NCI-H446 (cell line): ENCODE data around the gene CCDC102A.
"Not testable (repeated sequence)": the region's sequence is repeated elsewhere in the genome, so short reads cannot be mapped to it uniquely, and the experiment has no call there.

Experiments
- DNase-seq, 2 experiments: peaks; one replicate each; lab custom pipeline; 2025; lab: John Stamatoyannopoulos, UW

The CCDC102A gene

GRCh38 chr16:57536306-57537193 is at the start of gene CCDC102A:
CCDC102A (minus strand) TSS chr16:57536571; CDS start chr16:57529177, 7,394 bp downstream.
- DNase-seq = peak in 1 of 2 experiments; percentile 2

- no peak for DNase-seq
Measured at GRCh38 chr16:57585051-57585687, 48.8 kb upstream of the CCDC102A start.

GRCh38 chr16:57579361-57579665 is 42.9 kb upstream of the CCDC102A start:
- no peak for DNase-seq

- no peak for DNase-seq
Measured at GRCh38 chr16:57578521-57579360, 42.4 kb upstream of the CCDC102A start.

GRCh38 chr16:57577691-57578224 is 41.4 kb upstream of the CCDC102A start:
- no peak for DNase-seq

- DNase-seq = no peak
Measured at GRCh38 chr16:57577214-57577613, 40.8 kb upstream of the CCDC102A start.

GRCh38 chr16:57576429-57576870 is 40.1 kb upstream of the CCDC102A start:
- DNase-seq = peak in 1 of 2 experiments; percentile 38

- DNase-seq = no peak
Measured at GRCh38 chr16:57575468-57576277, 39.3 kb upstream of the CCDC102A start.

- DNase-seq = no peak
Measured at GRCh38 chr16:57574646-57575467, 38.5 kb upstream of the CCDC102A start.

GRCh38 chr16:57574086-57574485 is 37.7 kb upstream of the CCDC102A start:
- no peak for DNase-seq

- no peak for DNase-seq
Measured at GRCh38 chr16:57572978-57573728, 36.8 kb upstream of the CCDC102A start.

GRCh38 chr16:57571098-57571497 is 34.7 kb upstream of the CCDC102A start:
- DNase-seq = no peak

GRCh38 chr16:57570301-57571070 is 34.1 kb upstream of the CCDC102A start:
- DNase-seq = no peak

- no peak for DNase-seq
Measured at GRCh38 chr16:57569306-57569946, 33.1 kb upstream of the CCDC102A start.

- DNase-seq = not testable (repeated sequence)
Measured at GRCh38 chr16:57568772-57569171, 32.4 kb upstream of the CCDC102A start.

GRCh38 chr16:57568173-57568678 is 31.9 kb upstream of the CCDC102A start:
- no peak for DNase-seq

- no peak for DNase-seq
Measured at GRCh38 chr16:57567691-57568090, 31.3 kb upstream of the CCDC102A start.

- no peak for DNase-seq
Measured at GRCh38 chr16:57566436-57566835, 30.1 kb upstream of the CCDC102A start.
